ACHN (cell line): ENCODE data around the gene LEFTY1.

ENCODE experiments used
- DNase-seq: peaks from one replicate; pipeline ENCODE4 v3.0.0-alpha.2; 2015
- in situ Hi-C: cut with HindIII; loops from 2 replicates; pipeline ENCODE4 v1.10.0; 2017; ENCODE audit warnings: low sequenced_read_pairs, low pct_ligation_motif_present, low pct_unique_long_range_greater_than_20kb

The LEFTY1 gene

GRCh38 chr1:225918280-225918679 is 29.3 kb upstream of the LEFTY1 start:
- in situ Hi-C loops, result no loop called here
- DNase-seq, result no peak

GRCh38 chr1:225917536-225917935 is 28.6 kb upstream of the LEFTY1 start:
- DNase-seq, result no peak
- in situ Hi-C loops, result no loop called here

GRCh38 chr1:225917101-225917500 is 28.2 kb upstream of the LEFTY1 start:
- DNase-seq, result no peak
- in situ Hi-C loops, result no loop called here

- in situ Hi-C loops, result no loop called here
- DNase-seq, result no peak
Observed at GRCh38 chr1:225915538-225915991, 26.6 kb upstream of the LEFTY1 start.

GRCh38 chr1:225914947-225915346 is 26.0 kb upstream of the LEFTY1 start:
- in situ Hi-C loops, result no loop called here
- DNase-seq, result no peak

GRCh38 chr1:225914391-225914790 is 25.4 kb upstream of the LEFTY1 start:
- no peak for DNase-seq
- in situ Hi-C loops, result no loop called here

- in situ Hi-C loops, result no loop called here
Observed at GRCh38 chr1:225911191-225912130, 22.5 kb upstream of the LEFTY1 start.

GRCh38 chr1:225909477-225909876 is 20.5 kb upstream of the LEFTY1 start:
- in situ Hi-C loops, result no loop called here
- no peak for DNase-seq

More at GRCh38 chr1:225911191-225912130, 22.5 kb upstream of the LEFTY1 start:
- no peak for DNase-seq

GRCh38 chr1:225908773-225909172 is 19.8 kb upstream of the LEFTY1 start:
- DNase-seq, result no peak
- in situ Hi-C loops, result no loop called here

GRCh38 chr1:225908013-225908640 is 19.2 kb upstream of the LEFTY1 start:
- in situ Hi-C loops, result no loop called here
- DNase-seq, result no peak

- DNase-seq, result no peak
Observed at GRCh38 chr1:225907341-225907740, 18.4 kb upstream of the LEFTY1 start.

GRCh38 chr1:225906467-225906866 is 17.5 kb upstream of the LEFTY1 start:
- in situ Hi-C loops, result no loop called here
- no peak for DNase-seq

More at GRCh38 chr1:225907341-225907740, 18.4 kb upstream of the LEFTY1 start:
- in situ Hi-C loops, result no loop called here

- in situ Hi-C loops, result no loop called here
- no peak for DNase-seq
Observed at GRCh38 chr1:225903623-225904022, 14.7 kb upstream of the LEFTY1 start.

- no peak for DNase-seq
- in situ Hi-C loops, result no loop called here
Observed at GRCh38 chr1:225899044-225899925, 10.3 kb upstream of the LEFTY1 start.

GRCh38 chr1:225897595-225898514 is 8.9 kb upstream of the LEFTY1 start:
- no peak for DNase-seq
- in situ Hi-C loops, result no loop called here

- in situ Hi-C loops, result no loop called here
- DNase-seq, result no peak
Observed at GRCh38 chr1:225896937-225897549, 8.1 kb upstream of the LEFTY1 start.

- in situ Hi-C loops, result no loop called here
- no peak for DNase-seq
Observed at GRCh38 chr1:225896494-225896893, 7.5 kb upstream of the LEFTY1 start.
